ENCODE measurements around the gene CMKLR1.

GRCh38 chr12:108379823-108380222 is 40.7 kb upstream of the CMKLR1 start:
- TF ChIP-seq CTCF (IDR thresholded peaks at IDR 0.05) (no peak), POLR2A (IDR thresholded peaks at IDR 0.05) (no peak)

Measured in esophagus squamous epithelium (tissue), 4 donors.